Smooth muscle cell (in vitro differentiated cells): ENCODE data around the gene CHRNB1. TPM values are rescaled to one million over a fixed set of nuclear protein-coding genes. Genes with fewer than 3 reads are reported as not detected.
A peak's percentile ranks its signal among the peaks of the same experiment; 100 is the strongest.
"Not testable (repeated sequence)": the region's sequence is repeated elsewhere in the genome, so short reads cannot be mapped to it uniquely, and the experiment has no call there.

Experiments used
- DNase-seq: peaks from one replicate; lab custom pipeline; 2025; ENCODE audit not compliant: unreplicated experiment; lab: John Stamatoyannopoulos, UW
- H2AFZ ChIP-seq: fragments of 200-600 bp; sonication (generic); 2 replicates; pipeline ENCODE4 v1.6.0; 2016; ENCODE audit warnings: antibody characterized with exemption, low read depth, mild to moderate bottlenecking
- H3F3A ChIP-seq: fragments of 200-600 bp; sonication (generic); 2 replicates; pipeline ENCODE4 v1.6.0; 2017; ENCODE audit warnings: antibody characterized with exemption, low read depth
- H3K27ac ChIP-seq: fragments of 200-600 bp; sonication (generic); 2 replicates; pipeline ENCODE4 v1.5.1; 2016; ENCODE audit warnings: low read depth, mild to moderate bottlenecking
- H3K27me3 ChIP-seq: fragments of 200-600 bp; sonication (generic); 2 replicates; pipeline ENCODE4 v1.6.1; 2016; ENCODE audit warnings: low read depth, mild to moderate bottlenecking
- H3K36me3 ChIP-seq: fragments of 200-600 bp; sonication (generic); 2 replicates; pipeline ENCODE4 v1.5.1; 2016; ENCODE audit warnings: low read depth
- H3K4me1 ChIP-seq: fragments of 200-600 bp; sonication (generic); 2 replicates; pipeline ENCODE4 v1.5.1; 2016; ENCODE audit warnings: low read depth
- H3K4me2 ChIP-seq: fragments of 200-600 bp; sonication (generic); 2 replicates; pipeline ENCODE4 v1.6.0; 2016; ENCODE audit warnings: mild to moderate bottlenecking
- H3K4me3 ChIP-seq: fragments of 200-600 bp; sonication (generic); 2 replicates; pipeline ENCODE4 v1.5.1; 2016; ENCODE audit warnings: mild to moderate bottlenecking
- H3K79me2 ChIP-seq: fragments of 200-600 bp; sonication (generic); 2 replicates; pipeline ENCODE4 v1.6.0; 2016; ENCODE audit warnings: low read depth, mild to moderate bottlenecking
- H3K9ac ChIP-seq: fragments of 200-600 bp; sonication (generic); 2 replicates; pipeline ENCODE4 v1.6.0; 2016; ENCODE audit warnings: low read depth
- H3K9me3 ChIP-seq: fragments of 200-600 bp; sonication (generic); replicated peaks from 2 replicates; pipeline ENCODE4 v1.5.1; 2016; ENCODE audit warnings: low read depth
- H4K20me1 ChIP-seq: fragments of 200-600 bp; sonication (generic); 2 replicates; pipeline ENCODE4 v1.6.0; 2016; ENCODE audit warnings: low read depth
- WGBS: methylation state at CpG from one replicate; pipeline ENCODE4 v1.1.7; 2016; ENCODE audit warnings: low lambda C conversion rate; 5-methylcytosine and 5-hydroxymethylcytosine counted together
- polyA plus RNA-seq: library from polyadenylated mRNA; unstranded; fragments of >200 nt; fragmentation: Nextera tagmentation; extraction: Ambion mirVana; gene quantifications from 2 replicates; pipeline ENCODE4 v1.2.1, GENCODE V29; 2016
- total RNA-seq: library from RNA; depleted of rRNA; stranded (reverse); fragments of >200 nt; gene quantifications from 2 replicates; pipeline ENCODE4 v1.2.3, GENCODE V29; 2014
- TF ChIP-seq, protein P1 (sequence below): fragments of 200-600 bp; sonication (generic); IDR thresholded peaks from 2 replicates; pipeline ENCODE4 v1.5.1; 2017; ENCODE audit warnings: borderline replicate concordance, mild to moderate bottlenecking, antibody characterized with exemption; ENCODE audit not compliant: insufficient read depth, poor library complexity, severe bottlenecking

CHRNB1 gene
- total and polyA plus RNA-seq, 2 experiments from 2014 or later, result 12.2 to 19.0 TPM

DNA sequence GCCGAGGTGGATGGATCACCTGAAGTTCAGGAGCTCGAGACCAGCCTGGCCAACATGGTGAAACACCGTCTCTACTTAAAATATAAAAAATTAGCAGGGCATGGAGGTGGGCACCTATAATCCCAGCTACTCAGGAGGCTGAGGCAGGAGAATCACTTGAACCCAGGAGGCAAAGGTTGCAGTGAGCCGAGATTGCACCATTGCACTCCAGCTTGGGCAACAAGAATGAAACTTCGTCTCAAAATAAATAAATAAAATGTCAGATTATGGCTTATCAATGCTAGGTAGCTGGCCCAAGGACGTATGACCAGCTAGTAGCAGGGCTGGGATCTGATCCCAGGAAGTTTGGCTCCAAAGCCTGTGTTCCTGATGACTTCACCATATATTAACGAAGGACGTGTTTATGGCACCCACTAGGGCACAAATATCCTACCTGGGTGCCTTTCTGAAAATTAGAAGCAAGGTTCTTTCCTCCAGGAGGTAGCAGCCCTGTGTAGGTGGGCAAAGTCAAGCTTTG lies 25.7 kb downstream of the CHRNB1 start:
- not testable (repeated sequence) for H3K36me3 ChIP-seq, H3K27ac ChIP-seq, H3K4me3 ChIP-seq, H3F3A ChIP-seq, H3K27me3 ChIP-seq, H3K9ac ChIP-seq, H3K4me1 ChIP-seq, H3K9me3 ChIP-seq, H3K4me2 ChIP-seq, H2AFZ ChIP-seq, DNase-seq
- H3K79me2 ChIP-seq, result peaks cover 92% of the 10 kb centered on the region
- 94% methylated on average over 8 of the region's 8 CpGs for WGBS
- H4K20me1 ChIP-seq, result peaks cover 100% of the 10 kb centered on the region

DNA sequence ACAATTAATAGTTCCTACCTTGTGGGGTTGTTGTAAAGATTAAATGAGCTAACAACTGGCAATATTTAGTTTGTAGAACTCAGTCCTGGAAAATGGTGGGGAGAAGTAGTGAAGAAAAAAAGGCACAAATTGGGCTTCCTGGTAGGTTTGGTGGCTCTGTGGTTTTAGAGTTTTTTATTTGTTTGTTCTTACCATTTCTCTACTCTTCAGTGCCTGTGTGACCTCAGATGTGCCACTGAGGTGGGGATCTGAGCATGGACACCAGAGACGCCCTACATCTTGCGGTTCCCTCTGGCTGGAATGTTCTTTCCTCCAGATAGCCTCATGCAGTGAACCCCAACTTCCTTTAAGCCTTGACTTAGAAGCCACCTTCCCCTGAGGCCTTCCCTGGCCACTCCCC lies 26.9 kb downstream of the CHRNB1 start:
- H3K9me3 ChIP-seq, result no peaks in the 10 kb centered on the region
- 100% methylated on average over 2 of the region's 2 CpGs for WGBS
- no peak overlapping the region for H3K9ac ChIP-seq
- TF ChIP-seq, protein P1, sequence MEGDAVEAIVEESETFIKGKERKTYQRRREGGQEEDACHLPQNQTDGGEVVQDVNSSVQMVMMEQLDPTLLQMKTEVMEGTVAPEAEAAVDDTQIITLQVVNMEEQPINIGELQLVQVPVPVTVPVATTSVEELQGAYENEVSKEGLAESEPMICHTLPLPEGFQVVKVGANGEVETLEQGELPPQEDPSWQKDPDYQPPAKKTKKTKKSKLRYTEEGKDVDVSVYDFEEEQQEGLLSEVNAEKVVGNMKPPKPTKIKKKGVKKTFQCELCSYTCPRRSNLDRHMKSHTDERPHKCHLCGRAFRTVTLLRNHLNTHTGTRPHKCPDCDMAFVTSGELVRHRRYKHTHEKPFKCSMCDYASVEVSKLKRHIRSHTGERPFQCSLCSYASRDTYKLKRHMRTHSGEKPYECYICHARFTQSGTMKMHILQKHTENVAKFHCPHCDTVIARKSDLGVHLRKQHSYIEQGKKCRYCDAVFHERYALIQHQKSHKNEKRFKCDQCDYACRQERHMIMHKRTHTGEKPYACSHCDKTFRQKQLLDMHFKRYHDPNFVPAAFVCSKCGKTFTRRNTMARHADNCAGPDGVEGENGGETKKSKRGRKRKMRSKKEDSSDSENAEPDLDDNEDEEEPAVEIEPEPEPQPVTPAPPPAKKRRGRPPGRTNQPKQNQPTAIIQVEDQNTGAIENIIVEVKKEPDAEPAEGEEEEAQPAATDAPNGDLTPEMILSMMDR, result no peak
- no peak overlapping the region for H3K4me3 ChIP-seq
- peaks cover 100% of the 10 kb centered on the region for H4K20me1 ChIP-seq
- H2AFZ ChIP-seq, result no peak overlapping the region
- H3K27me3 ChIP-seq, result no peaks in the 10 kb centered on the region
- H3K4me1 ChIP-seq, result peaks cover 6% of the 10 kb centered on the region
- no peak overlapping the region for H3K4me2 ChIP-seq
- H3F3A ChIP-seq, result peaks cover 7% of the 10 kb centered on the region
- peaks cover 98% of the 10 kb centered on the region for H3K79me2 ChIP-seq
- no peaks in the 10 kb centered on the region for H3K36me3 ChIP-seq
- H3K27ac ChIP-seq, result no peak overlapping the region
- DNase-seq, result no peak

DNA sequence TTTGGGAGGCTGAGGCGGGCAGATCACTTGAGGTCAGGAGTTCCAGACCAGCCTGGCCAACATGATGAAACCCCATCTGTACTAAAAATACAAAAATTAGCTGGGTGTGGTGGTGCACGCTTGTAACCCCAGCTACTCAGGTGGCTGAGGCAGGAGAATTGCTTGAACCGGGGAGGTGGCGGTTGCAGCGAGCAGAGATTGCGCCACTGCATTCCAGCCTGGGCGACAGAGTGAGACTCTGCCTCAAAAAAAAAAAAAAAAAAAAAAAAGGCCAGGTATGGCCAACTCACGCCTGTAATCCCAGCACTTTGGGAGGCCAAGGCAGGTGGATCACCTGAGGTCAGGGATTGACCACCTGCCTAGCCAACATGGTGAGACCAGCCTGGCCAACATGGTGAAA lies 29.9 kb downstream of the CHRNB1 start:
- H3K4me2 ChIP-seq, H3K27me3 ChIP-seq, H3K9ac ChIP-seq, DNase-seq, H3K4me3 ChIP-seq, H3K36me3 ChIP-seq, H2AFZ ChIP-seq, H3K9me3 ChIP-seq: not testable (repeated sequence)
- H3K4me1 ChIP-seq, result peaks cover 14% of the 10 kb centered on the region
- WGBS, result 72% methylated on average over 8 of the region's 8 CpGs
- peaks cover 86% of the 10 kb centered on the region for H4K20me1 ChIP-seq
- H3K79me2 ChIP-seq, result peaks cover 86% of the 10 kb centered on the region
- peaks cover 15% of the 10 kb centered on the region for H3F3A ChIP-seq
- H3K27ac ChIP-seq, result peak overlapping the region; percentile 96

DNA sequence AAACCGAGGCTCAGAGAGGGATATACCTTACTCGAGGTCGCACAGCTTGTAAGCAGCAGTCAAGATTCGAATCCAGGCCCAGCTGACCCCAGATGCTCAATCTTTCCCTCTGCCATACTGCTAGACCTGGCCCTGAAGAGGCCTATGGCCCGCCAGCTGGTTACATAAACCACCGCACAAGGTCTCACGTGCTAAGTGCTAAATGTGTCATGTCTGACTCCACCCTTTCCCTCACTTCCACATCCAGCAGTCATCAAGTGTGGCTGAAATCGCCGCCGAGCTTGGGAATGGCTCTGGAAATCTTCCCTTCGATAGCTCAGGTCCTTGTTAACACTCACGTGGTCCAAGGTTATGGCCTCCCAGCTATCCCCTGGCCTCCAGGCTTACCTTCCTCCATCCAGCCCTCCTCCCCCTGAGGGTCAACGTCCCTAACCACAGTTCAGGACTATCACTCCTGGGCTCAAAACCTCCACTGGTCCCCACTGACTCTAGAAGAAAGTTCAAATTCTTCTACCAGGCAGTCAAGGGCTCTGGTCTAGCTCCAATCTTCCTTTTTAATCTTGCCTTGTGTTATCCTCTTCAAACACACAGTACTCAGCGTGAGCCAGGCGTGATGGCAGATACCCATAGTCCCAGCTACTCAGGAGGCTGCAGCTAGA lies 31.0 kb downstream of the CHRNB1 start:
- Histone ChIP-seq H2AFZ (no peak overlapping the region), H3K9me3 (no peaks in the 10 kb centered on the region), H3K36me3 (no peaks in the 10 kb centered on the region), H3K79me2 (peaks cover 79% of the 10 kb centered on the region), H3K9ac (peak overlapping the region; percentile 17), H3K4me1 (peaks cover 19% of the 10 kb centered on the region), H3K4me2 (peak overlapping the region; percentile 98), H3F3A (peaks cover 21% of the 10 kb centered on the region), H3K27ac (peak overlapping the region; percentile 96), H3K4me3 (peak overlapping the region; percentile 97), H4K20me1 (peaks cover 74% of the 10 kb centered on the region), H3K27me3 (no peaks in the 10 kb centered on the region)
- DNase-seq, result no peak
- WGBS, result 79% methylated on average over 15 of the region's 15 CpGs
- TF ChIP-seq, protein P1, result no peak
